Retinal pigment epithelial cell (primary cell): ENCODE results near the gene CCDC81.
A peak's percentile ranks its signal among the peaks of the same experiment; 100 is the strongest.

Experiments
- DNase-seq: peaks from one replicate; pipeline ENCODE4 v3.0.0-alpha.2; 2010; ENCODE audit warnings: low read depth
- H3K4me3 ChIP-seq: 2 replicates; pipeline ENCODE4 v1.5.1; 2011; ENCODE audit warnings: mild to moderate bottlenecking, low read length, control low read depth, moderate library complexity
- CTCF ChIP-seq: conservative IDR thresholded peaks from 2 replicates; pipeline ENCODE4 v1.5.1; 2011; ENCODE audit warnings: low read depth, low read length, control low read depth, inconsistent platforms

The CCDC81 gene

GRCh38 chr11:86438685-86439084 lies 64.0 kb downstream of the CCDC81 start:
- TF ChIP-seq CTCF = no peak
- no peak overlapping the region for H3K4me3 ChIP-seq
- peak; percentile 41 for DNase-seq

- H3K4me3 ChIP-seq = no peak overlapping the region
- no peak for TF ChIP-seq CTCF
- no peak for DNase-seq
Observed at GRCh38 chr11:86440305-86440716, 65.6 kb downstream of the CCDC81 start.

GRCh38 chr11:86440843-86441242 lies 66.2 kb downstream of the CCDC81 start:
- TF ChIP-seq CTCF = no peak
- no peak overlapping the region for H3K4me3 ChIP-seq
- no peak for DNase-seq

GRCh38 chr11:86442420-86442819 lies 67.7 kb downstream of the CCDC81 start:
- no peak overlapping the region for H3K4me3 ChIP-seq
- no peak for TF ChIP-seq CTCF
- DNase-seq = no peak

GRCh38 chr11:86442827-86443226 lies 68.1 kb downstream of the CCDC81 start:
- no peak overlapping the region for H3K4me3 ChIP-seq
- DNase-seq = no peak
- TF ChIP-seq CTCF = no peak

GRCh38 chr11:86443415-86443814 lies 68.7 kb downstream of the CCDC81 start:
- TF ChIP-seq CTCF = no peak
- no peak for DNase-seq
- no peak overlapping the region for H3K4me3 ChIP-seq

- no peak for TF ChIP-seq CTCF
- no peak for DNase-seq
Observed at GRCh38 chr11:86444981-86445380, 70.3 kb downstream of the CCDC81 start.

More at GRCh38 chr11:86444981-86445380, 70.3 kb downstream of the CCDC81 start:
- H3K4me3 ChIP-seq = no peak overlapping the region
